Nephron (organoid): Measurements from ENCODE around the gene CYB561.

Experiments used
- H3K27ac Mint-ChIP-seq, 3 experiments: 2 replicates each; pipeline ENCODE4 v1.8.0; 2020; ENCODE audit warnings: mixed read lengths in 3 of 3, mild to moderate bottlenecking in 2 of 3, moderate library complexity in 1 of 3
- H3K27me3 Mint-ChIP-seq: 2 replicates; pipeline ENCODE4 v1.8.0; 2021; ENCODE audit warnings: low read depth, mild to moderate bottlenecking, moderate library complexity, mixed read lengths
- H3K36me3 Mint-ChIP-seq: 2 replicates; pipeline ENCODE4 v1.8.0; 2020; ENCODE audit warnings: low read depth, mixed read lengths
- H3K4me1 Mint-ChIP-seq: 2 replicates; pipeline ENCODE4 v1.8.0; 2020; ENCODE audit warnings: mixed read lengths
- H3K4me3 Mint-ChIP-seq, 3 experiments: 2 replicates each; pipeline ENCODE4 v1.8.0; 2020; ENCODE audit warnings: mild to moderate bottlenecking in 3 of 3, mixed read lengths in 3 of 3, moderate library complexity in 2 of 3
- H3K9me3 Mint-ChIP-seq: 2 replicates; pipeline ENCODE4 v1.8.0; 2020; ENCODE audit warnings: mixed read lengths
- TF ChIP-seq, protein P1 (sequence below), 3 experiments: fragments of 200-600 bp; sonication (generic); IDR thresholded peaks; one replicate each; pipeline ENCODE4 v1.5.0; 2021; ENCODE audit warnings: antibody characterized with exemption in 3 of 3; ENCODE audit not compliant: unreplicated experiment in 3 of 3

The CYB561 gene

DNA sequence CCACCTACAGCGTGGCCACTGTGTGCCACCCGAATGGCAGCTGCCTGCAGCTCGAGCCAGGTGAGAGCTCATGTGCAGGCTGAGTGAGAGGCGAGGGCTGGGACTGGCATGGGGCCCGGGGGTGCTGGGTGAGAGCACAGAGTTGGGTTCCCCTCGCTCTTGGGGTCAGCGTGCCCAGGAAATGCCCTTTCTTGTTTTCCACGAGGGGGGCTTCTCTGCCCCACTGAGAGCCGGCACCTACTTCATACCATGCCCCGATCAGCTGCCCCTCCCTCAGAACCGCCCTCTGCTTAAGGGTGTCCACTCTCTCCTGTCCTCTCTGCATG lies 40.9 kb upstream of the CYB561 start:
- H3K27ac Mint-ChIP-seq, result no peak overlapping the region
- H3K36me3 Mint-ChIP-seq, result no peaks in the 10 kb centered on the region
- no peaks in the 10 kb centered on the region for H3K4me1 Mint-ChIP-seq
- no peak overlapping the region for H3K4me3 Mint-ChIP-seq
- peaks cover 36% of the 10 kb centered on the region for H3K27me3 Mint-ChIP-seq
- TF ChIP-seq, protein P1, sequence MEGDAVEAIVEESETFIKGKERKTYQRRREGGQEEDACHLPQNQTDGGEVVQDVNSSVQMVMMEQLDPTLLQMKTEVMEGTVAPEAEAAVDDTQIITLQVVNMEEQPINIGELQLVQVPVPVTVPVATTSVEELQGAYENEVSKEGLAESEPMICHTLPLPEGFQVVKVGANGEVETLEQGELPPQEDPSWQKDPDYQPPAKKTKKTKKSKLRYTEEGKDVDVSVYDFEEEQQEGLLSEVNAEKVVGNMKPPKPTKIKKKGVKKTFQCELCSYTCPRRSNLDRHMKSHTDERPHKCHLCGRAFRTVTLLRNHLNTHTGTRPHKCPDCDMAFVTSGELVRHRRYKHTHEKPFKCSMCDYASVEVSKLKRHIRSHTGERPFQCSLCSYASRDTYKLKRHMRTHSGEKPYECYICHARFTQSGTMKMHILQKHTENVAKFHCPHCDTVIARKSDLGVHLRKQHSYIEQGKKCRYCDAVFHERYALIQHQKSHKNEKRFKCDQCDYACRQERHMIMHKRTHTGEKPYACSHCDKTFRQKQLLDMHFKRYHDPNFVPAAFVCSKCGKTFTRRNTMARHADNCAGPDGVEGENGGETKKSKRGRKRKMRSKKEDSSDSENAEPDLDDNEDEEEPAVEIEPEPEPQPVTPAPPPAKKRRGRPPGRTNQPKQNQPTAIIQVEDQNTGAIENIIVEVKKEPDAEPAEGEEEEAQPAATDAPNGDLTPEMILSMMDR (IDR thresholded peaks at IDR 0.05; ENCODE audit: unreplicated experiment in 3 of 3), result no peak
- H3K9me3 Mint-ChIP-seq, result no peaks in the 10 kb centered on the region

- Mint-ChIP-seq H3K36me3 (no peaks in the 10 kb centered on the region), H3K4me1 (no peaks in the 10 kb centered on the region), H3K9me3 (no peaks in the 10 kb centered on the region), H3K4me3 (no peak overlapping the region), H3K27me3 (peaks cover 36% of the 10 kb centered on the region), H3K27ac (no peak overlapping the region)
- TF ChIP-seq, protein P1 (IDR thresholded peaks at IDR 0.05; ENCODE audit: unreplicated experiment in 3 of 3), result no peak
Measured at GRCh38 chr17:63486317-63487013, 40.4 kb upstream of the CYB561 start.

GRCh38 chr17:63483655-63484575 lies 37.8 kb upstream of the CYB561 start:
- Mint-ChIP-seq H3K27me3 (peaks cover 46% of the 10 kb centered on the region), H3K9me3 (no peaks in the 10 kb centered on the region), H3K4me1 (no peaks in the 10 kb centered on the region), H3K36me3 (no peaks in the 10 kb centered on the region), H3K27ac (no peak overlapping the region), H3K4me3 (no peak overlapping the region)
- TF ChIP-seq, protein P1 (IDR thresholded peaks at IDR 0.05; ENCODE audit: unreplicated experiment in 3 of 3), result no peak

- H3K36me3 Mint-ChIP-seq, result no peaks in the 10 kb centered on the region
- H3K4me3 Mint-ChIP-seq, result no peak overlapping the region
- H3K4me1 Mint-ChIP-seq, result no peaks in the 10 kb centered on the region
- TF ChIP-seq, protein P1 (IDR thresholded peaks at IDR 0.05; ENCODE audit: unreplicated experiment in 3 of 3), result no peak
- peaks cover 52% of the 10 kb centered on the region for H3K27me3 Mint-ChIP-seq
- H3K9me3 Mint-ChIP-seq, result no peaks in the 10 kb centered on the region
- no peak overlapping the region for H3K27ac Mint-ChIP-seq
Measured at GRCh38 chr17:63483038-63483437, 36.9 kb upstream of the CYB561 start.

DNA sequence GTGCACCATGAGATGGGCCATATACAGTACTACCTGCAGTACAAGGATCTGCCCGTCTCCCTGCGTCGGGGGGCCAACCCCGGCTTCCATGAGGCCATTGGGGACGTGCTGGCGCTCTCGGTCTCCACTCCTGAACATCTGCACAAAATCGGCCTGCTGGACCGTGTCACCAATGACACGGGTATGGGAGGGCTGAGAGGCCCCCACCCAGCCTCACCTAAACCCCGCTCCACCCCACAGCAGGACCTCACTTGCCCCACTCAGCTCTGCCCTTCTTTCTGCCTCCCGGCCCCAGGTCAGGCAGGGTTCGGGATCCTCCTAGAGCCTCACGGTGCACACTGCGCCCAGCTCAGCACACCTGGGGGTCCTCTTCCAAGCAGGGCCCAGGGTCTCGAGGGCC lies 36.4 kb upstream of the CYB561 start:
- TF ChIP-seq, protein P1 (IDR thresholded peaks at IDR 0.05; ENCODE audit: unreplicated experiment in 3 of 3), result no peak
- peaks cover 57% of the 10 kb centered on the region for H3K27me3 Mint-ChIP-seq
- H3K27ac Mint-ChIP-seq, result no peak overlapping the region
- H3K36me3 Mint-ChIP-seq, result no peaks in the 10 kb centered on the region
- H3K4me3 Mint-ChIP-seq, result no peak overlapping the region
- H3K9me3 Mint-ChIP-seq, result no peaks in the 10 kb centered on the region
- H3K4me1 Mint-ChIP-seq, result no peaks in the 10 kb centered on the region
